ENCODE results near the gene PDE3B. TPM values are rescaled to one million over a fixed set of nuclear protein-coding genes. Genes with fewer than 3 reads are reported as not detected.

The PDE3B gene
- total and polyA plus RNA-seq, 2 of the 8 experiments (the other 6 are each of a cell fraction or from before 2014, with no cell fraction given), result 2.7 to 10.9 TPM

- TF ChIP-seq CTCF (IDR thresholded peaks at IDR 0.05; ENCODE audit: control extremely low read depth in 1 of 3, insufficient read depth in 1 of 3, low read depth in 1 of 3, low read length in 3 of 3) (peak; percentile 78 to 86 (median 80)), TBP (IDR thresholded peaks at IDR 0.05; ENCODE audit: low read depth, low read length) (peak; percentile 23; the same call in 1 of the 2 replicates), SP2 (IDR thresholded peaks at IDR 0.05; ENCODE audit: low read length) (no peak), CHD1 (IDR thresholded peaks at IDR 0.05; ENCODE audit: low read depth, low read length) (no peak), RAD21 (IDR thresholded peaks at IDR 0.05 in 1 of 2, conservative IDR thresholded peaks at IDR 0.05 in 1 of 2; ENCODE audit: low read depth in 2 of 2, low read length in 2 of 2) (peak; percentile 57 to 60), KDM5A (IDR thresholded peaks at IDR 0.05; ENCODE audit: low read length) (no peak)
These were observed 264.0 kb downstream of the PDE3B start (continued) for GRCh38 chr11:14907411-14908213.

Data from H1 (cell line).